Activated CD4-positive, alpha-beta T cell treated with anti-CD3 and anti-CD28 coated beads, Interleukin-2, amount 50 U/mL, for 16 hours (primary cell): Measurements from ENCODE around the gene TBCD.

Source experiments
- DNase-seq: peaks from one replicate; pipeline ENCODE4 v3.0.0-alpha.2; 2020

TBCD gene

DNA sequence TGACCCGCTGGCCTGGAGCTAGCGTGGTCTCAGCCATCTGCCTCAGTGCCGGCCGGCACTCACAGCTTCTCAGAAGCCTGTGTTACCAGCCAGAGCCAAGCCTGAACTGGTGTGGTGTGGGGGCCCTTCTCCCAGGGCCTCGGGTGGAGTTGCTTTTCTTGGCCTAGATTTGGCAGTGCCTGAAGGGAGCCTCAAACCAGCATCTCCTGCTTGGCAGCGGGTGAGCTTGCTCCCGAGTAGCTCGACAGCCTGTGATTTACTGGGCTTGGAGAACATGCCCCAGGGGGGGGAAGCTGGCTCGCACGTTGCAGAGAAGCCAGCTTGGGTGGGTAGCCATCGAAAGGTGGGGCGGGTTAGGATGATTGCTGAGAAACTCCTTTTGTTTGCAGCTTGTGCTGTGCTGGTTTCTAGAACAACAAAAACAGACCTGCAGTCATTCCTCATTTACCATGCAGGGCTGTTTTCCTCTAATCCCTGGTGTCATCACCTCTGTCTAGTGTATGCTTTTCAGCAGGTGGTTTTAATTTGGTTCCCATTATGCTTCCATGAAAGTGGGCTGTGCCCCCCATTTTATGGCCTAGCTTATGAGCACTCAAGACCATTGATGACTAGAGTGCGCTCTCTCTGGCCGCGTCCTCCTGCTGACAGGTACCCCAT lies 42.2 kb downstream of the TBCD start:
- no peak for DNase-seq

DNA sequence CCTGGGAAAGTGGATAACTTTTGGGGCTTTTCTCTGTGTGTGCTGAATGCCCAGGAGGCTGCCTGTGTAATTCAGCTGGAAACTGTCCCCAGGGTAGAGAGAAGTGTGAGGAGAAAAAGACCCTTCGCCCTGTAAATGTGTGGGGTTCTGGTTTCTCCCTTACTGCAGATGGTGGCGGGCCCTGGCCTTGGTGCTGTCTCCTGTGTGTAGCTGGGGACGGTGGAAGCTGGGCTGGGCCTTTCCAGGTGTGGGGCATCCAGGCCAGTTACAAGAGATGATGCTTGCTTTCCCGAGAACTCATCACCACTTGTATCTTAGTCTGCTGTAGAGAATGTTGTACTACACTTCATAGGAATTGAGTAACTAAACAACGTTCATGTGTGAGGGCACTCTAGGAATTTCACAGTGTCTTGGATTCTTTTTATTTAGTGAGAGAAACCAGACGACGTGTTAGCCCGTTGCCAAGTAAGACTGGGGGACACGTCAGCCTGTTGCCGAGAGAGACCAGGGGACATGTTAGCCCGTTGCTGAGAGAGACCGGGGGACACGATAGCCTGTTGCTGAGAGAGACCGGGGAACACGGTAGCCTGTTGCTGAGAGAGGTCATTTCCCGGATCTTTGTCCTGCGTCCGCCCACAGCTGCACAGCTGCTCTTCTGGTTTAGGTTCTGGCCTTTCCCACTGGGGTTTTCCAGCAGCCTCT lies 43.1 kb downstream of the TBCD start:
- no peak for DNase-seq

DNA sequence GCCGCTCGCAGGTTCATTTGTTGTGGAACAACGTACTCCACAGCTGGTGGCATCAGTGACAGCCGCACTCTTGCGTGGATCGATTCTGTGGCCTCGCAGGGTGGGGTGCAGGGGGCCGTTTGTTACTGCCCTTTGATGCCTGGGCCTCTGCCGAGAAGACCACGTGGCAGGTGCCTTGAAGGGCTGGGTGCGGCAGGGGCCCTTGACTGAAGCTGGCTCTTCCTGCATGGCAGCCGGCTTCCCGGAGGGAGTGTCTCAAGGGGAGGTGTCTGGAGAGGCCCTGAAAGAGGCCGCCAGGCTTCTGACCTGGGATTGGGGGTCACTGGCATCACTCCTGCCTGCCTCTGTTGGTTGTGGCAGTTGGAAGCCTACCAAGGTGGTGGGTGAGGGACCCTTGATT lies 43.8 kb downstream of the TBCD start:
- DNase-seq = no peak

DNA sequence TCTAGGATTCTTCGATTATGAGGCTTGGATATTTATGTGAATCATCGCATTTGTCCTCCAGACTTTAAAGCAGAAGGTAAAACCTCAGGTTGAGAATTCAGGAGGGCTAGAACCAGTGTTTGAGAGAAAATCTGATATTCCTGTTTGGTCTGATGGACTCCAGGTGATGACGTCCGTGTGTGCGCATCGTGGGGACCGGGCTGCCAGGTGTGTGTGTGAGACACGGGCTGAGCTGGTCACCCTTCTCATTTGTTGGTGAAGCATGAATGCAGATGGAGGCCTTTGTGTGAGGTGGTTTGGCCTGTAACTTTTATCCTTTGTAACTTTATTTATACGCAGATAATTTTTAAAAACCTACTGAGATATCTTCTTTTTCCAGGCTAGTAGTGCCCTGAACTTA lies 45.2 kb downstream of the TBCD start:
- no peak for DNase-seq

DNA sequence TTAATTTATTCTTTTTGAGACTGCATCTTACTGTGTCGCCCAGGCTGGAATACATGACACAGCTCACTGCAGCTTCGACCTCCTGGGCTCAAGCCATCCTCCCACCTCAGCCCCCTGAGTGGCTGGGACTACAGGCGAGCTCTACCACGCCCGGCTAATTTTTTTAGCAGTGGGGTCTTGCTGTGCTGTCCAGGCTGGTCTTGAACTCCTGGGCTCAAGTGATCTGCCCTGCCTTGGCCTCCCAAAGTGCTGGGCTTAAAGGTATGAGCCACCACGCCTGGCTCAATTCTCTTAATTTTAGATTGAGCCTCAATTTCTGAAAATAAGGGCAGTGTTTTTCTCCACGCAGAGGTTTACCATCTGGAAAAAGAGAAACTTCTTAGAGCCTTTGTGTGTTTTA lies 46.9 kb downstream of the TBCD start:
- DNase-seq = no peak

DNA sequence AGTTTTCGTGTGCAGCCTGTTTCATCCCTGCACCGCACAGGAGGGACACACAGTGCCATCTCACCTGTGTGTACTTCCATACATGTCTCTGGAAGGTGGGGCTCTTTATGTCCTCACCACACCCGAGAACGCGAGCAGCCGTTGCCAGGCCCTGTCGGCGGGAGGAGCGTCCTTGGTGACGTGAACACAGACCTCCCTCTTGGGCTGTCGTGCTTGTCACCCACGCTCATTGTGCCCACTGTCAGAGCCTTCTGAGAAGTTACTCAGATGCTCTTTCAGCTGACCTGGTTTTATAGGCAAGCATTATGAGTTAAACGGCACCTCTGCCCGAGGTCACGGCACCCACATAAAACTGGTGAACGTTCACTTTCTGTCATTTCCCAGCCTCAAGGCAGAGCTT lies 47.7 kb downstream of the TBCD start:
- DNase-seq = no peak

DNA sequence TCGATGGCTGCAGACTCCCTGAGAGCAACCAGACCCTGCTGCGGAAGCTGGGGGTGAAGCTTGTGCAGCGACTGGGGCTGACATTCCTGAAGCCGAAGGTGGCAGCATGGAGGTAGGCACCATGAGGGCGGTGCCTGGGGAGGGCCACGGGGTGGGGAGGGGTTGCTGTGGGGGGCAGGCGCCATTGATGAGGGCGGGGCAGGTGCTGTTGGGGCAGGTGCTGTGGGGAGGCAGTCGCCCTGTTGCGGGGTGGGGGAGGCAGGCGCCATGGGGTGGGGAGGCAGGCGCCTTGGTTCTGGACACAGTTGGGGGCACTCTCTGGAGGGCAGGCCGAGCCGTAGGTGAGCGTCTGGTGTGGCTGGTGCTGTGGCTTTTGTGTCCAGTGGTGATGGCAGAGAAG lies 49.0 kb downstream of the TBCD start:
- DNase-seq = no peak

DNA sequence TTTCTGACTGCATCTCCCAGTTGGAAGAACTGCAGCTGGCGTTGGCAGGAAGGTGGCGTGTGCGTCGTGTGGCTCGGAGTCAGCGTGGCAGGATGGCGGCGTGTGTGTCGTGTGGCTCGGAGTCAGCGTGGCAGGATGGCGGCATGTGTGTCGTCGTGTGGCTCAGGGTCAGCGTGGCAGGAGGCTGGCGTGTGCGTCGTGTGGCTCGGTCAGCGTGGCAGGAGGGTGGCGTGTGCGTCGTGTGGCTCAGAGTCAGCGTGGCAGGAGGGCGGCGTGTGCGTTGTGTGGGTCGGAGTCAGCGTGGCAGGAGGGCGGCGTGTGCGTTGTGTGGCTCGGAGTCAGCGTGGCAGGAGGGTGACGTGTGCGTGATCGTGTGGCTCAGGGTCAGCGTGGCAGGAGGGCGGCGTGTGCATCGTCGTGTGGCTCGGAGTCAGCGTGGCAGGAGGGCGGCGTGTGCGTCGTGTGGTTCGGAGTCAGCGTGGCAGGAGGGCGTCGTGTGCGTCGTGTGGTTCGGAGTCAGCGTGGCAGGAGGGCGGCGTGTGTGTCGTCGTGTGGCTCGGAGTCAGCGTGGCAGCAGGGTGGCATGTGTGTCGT lies 49.6 kb downstream of the TBCD start:
- DNase-seq = no peak

DNA sequence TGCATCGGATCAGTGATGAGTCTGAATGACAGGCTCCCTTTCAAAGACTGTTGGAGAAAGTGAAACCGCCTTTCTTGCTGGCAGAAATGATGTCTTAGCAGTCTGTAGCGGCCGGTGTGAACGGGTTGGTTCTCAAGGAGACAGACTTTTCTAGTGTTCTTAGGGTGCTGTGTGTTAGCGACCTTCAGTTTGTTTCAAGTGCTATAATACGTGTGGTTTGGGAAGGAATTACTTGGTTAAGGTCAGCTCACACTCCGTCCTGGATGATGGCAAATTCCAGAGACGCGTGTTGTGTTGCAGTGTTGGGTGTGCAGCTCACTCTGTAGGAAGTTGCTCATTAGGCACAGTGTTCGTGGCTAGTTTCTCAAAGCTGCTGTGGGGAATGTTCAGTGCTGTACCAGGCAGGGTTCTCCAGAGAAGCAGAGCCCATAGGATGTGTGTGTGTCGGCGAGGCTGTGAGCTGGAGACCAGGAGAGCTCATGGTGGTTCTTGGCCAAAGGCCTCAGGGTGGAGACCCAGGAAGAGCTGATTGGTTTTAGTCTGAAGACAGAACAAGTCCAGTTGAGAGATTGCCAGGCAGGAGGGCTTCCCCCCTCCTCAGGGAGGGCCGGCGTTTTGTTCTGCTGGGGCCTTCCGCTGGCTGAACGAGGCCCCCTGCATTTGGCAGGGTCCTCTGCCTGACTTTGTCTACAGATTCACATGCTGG lies 50.4 kb downstream of the TBCD start:
- DNase-seq = no peak

DNA sequence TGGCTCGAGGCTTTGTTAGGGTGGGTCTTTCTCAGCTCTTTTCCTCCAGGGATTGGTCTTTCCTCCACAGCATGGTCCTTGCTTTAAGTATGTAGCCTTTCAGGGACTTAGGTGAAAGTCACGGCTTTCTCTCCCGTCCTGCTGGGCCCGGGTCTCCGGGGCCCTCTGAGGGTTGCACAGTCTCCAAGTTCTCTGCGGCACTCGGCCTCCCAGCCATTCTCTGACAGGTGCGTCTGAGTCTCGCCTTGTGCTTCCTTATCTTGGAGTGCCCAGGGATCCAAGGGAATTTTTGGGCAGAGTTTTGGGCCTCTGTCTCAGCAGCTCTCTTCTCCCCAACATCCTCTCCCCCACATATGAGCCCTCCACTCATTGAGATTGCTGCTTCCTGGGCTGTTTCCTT lies 51.3 kb downstream of the TBCD start:
- no peak for DNase-seq

DNA sequence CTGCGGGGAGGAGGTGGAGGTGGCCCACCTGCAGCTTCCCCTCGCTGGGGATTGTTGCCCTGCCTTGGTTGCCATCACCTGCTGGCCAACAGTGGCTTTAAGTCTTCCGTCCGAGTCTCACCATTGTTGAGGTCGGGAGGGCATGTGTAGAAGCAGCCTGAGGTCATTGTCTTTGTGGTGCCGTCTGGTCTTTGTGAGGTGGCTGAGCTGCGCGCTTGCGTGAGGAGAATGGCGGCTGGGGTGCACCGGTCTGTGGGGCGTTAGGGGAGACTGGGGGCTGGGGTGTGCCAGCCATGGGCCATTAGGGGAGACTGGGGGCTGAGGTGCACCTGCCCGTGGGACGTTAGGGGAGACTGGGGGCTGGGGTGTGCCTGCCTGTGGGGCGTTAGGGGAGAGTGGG lies 51.7 kb downstream of the TBCD start:
- DNase-seq = no peak

DNA sequence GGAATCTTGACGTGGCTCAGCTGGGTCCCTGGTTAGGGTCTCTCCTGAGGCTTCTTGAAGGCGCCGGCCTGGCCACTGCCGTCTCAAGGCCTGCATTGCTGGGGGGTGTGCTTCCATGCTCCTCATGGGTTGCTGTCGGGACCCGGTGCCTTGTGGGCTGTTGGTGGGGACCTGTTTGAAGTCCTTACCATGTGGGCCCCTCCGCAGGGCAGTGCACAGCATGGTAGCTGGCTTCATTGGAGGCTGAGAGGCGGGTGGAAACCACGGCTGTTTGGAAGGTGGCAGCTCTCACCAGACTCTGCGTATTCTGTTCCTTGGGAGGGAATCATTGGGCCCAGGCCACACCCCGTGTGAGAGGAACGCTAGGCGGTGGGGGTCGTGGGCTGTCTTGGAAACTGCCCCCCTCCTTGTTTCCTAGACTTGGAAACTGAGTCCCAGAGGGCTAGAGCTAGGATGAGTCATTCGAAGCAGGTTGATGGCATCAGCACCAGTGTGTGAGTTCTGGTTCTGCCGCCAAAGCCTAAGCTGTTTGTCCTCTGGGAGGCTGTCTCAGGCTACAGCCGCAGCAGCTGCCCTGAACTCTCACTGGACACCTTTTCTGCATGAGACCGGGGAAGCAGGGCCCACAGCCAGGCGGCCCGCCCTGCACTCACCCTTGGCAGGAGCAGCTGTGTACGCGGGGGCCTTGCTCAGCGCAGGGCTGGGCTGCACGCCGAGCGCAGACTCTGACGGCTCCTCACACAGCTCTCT lies 52.8 kb downstream of the TBCD start:
- DNase-seq = no peak

DNA sequence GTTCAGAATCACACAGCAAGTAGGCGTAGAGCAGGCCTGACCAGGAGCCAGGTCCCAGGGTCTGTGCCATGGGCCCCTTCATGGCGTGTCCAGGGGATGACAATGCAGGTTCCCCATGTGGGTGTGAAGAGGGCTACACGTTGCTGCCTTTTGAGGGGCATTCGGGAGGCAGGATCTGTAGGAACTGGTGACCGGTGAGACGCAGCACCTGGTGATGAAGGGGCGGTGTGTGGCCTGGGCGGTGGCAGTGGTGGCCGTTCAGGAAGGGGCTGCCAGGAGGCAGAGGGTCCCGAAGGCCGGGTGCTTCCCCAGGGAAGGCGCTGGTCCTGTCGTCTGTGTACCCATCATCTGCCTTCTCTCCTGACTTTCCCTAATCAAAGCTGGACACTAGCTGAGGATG lies 53.4 kb downstream of the TBCD start:
- DNase-seq = no peak

DNA sequence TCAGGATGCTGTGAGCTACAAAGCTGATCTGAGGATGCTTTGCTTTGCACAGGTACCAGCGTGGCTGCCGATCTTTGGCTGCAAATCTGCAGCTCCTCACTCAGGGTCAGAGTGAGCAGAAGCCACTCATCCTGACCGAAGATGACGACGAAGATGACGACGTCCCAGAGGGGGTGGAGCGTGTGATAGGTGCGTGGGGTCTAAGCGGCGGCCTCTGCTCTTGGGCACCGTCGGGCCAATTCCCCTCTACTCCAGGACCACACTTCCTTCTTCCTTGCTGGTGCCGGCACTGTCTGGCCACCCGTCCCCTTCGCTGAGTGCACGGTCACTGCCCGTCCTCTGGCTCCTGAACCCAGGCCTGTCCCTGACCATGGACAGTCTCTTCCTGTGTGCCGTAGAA lies 54.0 kb downstream of the TBCD start:
- DNase-seq = no peak

DNA sequence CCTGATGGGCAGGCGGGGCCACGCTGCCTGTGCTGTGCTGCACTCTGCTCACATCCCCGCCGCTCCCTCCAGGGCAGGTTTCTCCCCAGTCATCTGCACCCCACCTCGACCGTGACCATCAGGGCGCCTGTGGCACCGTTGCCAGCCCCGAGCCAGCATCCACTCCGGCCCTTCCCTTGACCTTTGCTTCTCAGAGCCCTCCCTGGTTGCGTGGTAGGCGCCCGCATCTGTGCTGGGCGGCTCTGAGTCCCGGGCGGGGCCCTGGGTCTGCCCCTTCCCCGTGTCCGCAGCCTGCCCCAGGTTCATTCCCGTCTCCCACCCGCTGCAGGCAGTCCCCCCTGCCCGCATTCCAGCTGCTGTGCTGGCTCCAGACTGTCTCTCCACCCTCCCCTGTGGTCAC lies 54.8 kb downstream of the TBCD start:
- DNase-seq = no peak

DNA sequence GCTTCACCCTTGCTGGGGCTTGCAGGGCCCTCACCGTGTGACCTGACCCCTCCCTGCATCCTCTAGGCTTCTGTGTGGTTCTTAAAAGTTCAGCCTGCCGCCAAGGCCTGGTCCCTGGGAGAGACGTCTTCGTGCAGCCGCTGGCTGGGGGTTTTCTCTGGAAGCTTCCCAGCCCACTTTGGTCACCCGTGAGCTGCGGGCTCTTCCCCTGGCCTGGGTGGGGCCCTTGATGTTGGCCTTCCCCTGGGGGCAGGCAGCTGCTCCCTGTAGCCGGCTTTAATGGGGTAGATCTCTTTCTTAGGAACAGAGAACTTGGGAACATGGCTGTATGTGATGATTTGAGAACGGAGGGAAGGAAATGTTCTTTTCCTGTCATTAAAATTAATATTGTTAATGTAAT lies 55.2 kb downstream of the TBCD start:
- no peak for DNase-seq

DNA sequence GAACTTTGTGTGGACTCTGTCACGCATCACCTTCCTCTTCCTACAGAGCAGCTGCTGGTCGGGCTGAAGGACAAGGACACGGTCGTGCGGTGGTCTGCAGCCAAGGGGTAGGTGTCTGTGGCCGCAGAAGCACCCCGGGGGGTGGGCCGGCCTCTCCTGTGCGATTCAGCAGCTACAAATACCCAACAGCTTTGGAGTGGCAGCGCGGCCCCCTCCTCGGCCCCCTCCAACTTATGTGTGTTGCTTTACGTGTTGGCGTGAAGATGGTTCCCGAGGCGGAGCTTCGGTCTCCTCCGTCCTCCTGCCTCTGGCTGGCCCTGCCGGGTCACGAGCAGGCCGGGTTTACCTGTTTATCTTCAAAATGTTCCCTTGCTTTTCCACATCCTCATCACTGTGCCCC lies 55.7 kb downstream of the TBCD start:
- DNase-seq = no peak

DNA sequence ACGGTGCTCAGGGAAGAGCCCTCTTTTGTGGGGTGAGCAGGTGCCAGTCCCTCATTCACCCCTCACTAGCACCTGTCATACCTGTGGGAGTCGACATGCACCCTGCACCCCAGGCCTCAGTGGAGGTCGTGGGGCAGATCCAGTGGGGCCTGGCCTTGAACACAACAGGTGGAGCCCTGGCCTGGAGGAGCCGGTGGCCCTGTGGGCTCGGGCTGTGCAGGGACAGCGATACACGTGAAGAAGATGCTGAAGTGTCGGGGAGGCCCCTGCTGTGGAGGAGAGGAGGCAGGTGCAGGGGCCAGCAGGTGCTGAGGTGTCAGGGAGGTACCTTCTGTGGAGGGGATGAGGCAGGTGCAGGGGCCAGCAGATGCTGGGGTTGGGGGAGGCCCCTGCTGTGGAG lies 56.1 kb downstream of the TBCD start:
- no peak for DNase-seq

DNA sequence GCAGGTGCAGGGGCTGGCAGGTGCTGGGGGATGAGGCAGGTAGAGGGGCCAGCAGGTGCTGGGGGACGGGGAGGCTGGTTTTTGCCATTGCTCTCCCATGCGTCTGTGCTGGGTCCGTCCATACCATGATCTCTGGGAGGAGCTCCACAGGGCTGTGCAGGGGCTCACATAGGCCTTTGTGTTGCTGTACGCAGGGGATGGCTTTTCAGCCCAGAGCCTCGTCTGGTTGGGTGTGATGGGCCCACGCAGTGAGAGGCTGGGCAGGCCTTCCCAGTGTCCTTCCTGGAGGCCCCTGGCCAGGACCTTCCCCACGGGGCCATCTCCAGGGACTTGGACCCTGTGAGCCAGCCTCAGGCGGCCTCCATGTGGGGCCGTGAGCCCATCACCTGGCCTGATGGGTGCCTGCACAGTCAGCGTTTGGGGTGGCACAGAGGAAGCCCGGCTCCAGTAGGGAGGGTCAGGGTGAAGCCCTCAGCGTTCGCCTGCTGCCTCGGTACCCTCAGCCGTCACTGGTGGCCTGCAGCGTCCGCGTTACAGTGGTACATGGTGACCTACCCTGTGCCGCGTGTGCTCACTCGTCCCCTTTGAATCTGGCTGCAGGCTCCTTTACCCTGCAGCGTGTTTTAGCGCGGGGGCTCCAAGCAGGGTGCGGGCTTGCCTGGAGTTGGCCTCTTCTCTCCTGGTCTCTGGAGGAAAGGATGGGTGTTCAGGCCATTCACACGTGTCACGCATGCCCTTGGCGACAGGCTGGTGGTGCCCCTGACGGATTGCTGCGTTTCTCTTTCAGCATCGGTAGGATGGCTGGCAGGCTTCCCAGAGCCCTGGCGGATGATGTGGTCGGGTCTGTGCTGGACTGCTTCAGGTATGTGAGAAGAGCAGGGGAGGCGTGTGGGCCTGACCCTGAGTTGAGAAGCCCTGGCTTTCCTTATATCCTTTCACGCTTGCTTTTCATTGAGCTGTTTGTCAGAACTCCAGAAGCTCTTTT lies 57.3 kb downstream of the TBCD start:
- no peak for DNase-seq

DNA sequence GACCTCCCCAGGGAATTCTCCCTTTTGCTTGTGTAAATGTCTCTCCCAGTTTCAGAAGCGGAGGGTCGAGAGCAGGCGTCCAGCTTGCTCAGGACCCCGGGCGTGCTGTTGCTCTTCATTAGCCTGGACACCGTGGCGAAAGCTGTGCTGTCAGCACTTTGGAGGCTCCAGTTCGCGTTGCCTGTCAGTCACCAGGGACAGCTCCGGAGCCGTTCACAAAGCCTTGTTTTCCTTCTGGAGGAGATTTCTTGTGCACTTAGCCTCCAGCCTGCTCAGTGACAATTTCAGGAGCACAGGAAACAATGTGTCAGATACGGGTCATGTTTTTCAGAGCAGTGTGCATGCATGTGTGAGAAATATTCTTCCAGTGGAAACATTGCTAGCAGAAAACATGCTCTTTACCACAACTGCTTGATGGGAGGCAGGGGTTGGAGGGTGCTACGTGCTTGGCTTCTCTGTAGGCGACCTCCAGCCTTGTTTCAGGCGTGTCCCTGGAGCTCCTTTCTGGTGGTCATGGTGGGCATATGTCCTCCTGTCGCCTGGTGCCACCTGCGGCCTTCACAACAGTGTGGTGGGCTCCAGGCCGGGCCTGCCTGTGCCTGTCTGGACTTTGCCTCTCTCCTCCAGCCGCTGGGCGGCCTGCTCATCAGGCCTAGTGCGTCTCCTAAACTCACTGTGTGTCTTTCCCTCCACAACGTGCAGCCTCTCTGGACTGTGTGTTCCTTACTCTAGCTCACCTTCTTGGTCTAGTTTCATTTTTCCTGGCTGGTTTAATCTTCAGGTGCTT lies 59.0 kb downstream of the TBCD start:
- DNase-seq = no peak

DNA sequence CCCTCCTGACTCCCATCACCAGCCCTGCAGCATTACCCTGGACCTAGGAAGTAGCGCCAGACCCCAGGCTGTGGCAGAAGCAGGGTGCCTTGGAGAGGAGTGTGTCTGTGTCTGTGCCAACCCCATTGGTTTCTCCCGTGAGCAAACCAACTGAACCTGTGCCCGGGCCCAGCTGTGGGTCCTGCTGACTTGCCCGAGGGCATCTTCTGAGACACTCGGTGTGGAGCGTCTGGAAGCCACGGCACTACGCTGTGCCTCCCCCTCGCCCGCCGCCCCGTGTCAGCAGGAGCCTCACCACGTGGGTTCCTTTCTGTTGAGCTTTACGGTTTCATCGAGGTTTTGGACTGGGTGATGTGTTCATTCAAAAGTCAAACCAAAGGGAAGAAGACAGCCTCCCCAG lies 60.2 kb downstream of the TBCD start:
- DNase-seq = no peak
